Naive thymus-derived CD4-positive, alpha-beta T cell (primary cell): ENCODE results near the gene CARD10. TPM values are rescaled to one million over a fixed set of nuclear protein-coding genes. Genes with fewer than 3 reads are reported as not detected.
A peak's percentile ranks its signal among the peaks of the same experiment; 100 is the strongest.

Experiments
- ATAC-seq: fragments of 150-1000 bp; cut with Tn5 transposase; 2 replicates; pipeline ENCODE4 v1.10.0; 2021; ENCODE audit warnings: mild to moderate bottlenecking, moderate library complexity
- CTCF ChIA-PET: fragments of 350-600 bp; sonication (Branson Sonifier 250); formaldehyde crosslinking; loops from one replicate; lab custom pipeline; 2021; ENCODE audit warnings: antibody characterized with exemption; lab: Charles Lee
- POLR2A ChIA-PET: fragments of 350-600 bp; sonication (Branson Sonifier 250); formaldehyde crosslinking; loops from one replicate; lab custom pipeline; 2021; ENCODE audit warnings: antibody characterized with exemption, inconsistent platforms; lab: Charles Lee
- DNase-seq, 9 donors: peaks; one replicate each; pipeline versions ENCODE4 v3.0.0 to v3.0.0-alpha.2; 2020 to 2022; ENCODE audit warnings: mixed read lengths in 1 of 9
- H3K27ac ChIP-seq: one replicate; pipeline ENCODE4 v1.7.0; 2013; ENCODE audit warnings: mild to moderate bottlenecking, low read depth, low read length, moderate library complexity
- H3K27me3 ChIP-seq, 2 donors: one replicate each; pipeline ENCODE4 v1.7.0; 2013; ENCODE audit warnings: low read length in 2 of 2, mild to moderate bottlenecking in 2 of 2, moderate library complexity in 2 of 2; ENCODE audit not compliant: control insufficient read depth in 2 of 2, insufficient read depth in 2 of 2
- H3K36me3 ChIP-seq, 3 experiments: 1 replicate in 2 of 3; 2 replicates in 1 of 3; pipeline ENCODE4 v1.7.0; 2013; ENCODE audit warnings: low read length in 3 of 3, mild to moderate bottlenecking in 3 of 3, moderate library complexity in 1 of 3; ENCODE audit not compliant: insufficient read depth in 3 of 3, control insufficient read depth in 2 of 3
- H3K4me1 ChIP-seq, 2 donors: one replicate each; pipeline ENCODE4 v1.7.0; 2013; ENCODE audit warnings: low read length in 2 of 2, mild to moderate bottlenecking in 2 of 2, moderate library complexity in 1 of 2; ENCODE audit not compliant: control insufficient read depth in 2 of 2, insufficient read depth in 2 of 2
- H3K4me3 ChIP-seq: 2 replicates; pipeline ENCODE4 v1.7.0; 2013; ENCODE audit warnings: mild to moderate bottlenecking, low read length
- H3K9me3 ChIP-seq, 3 experiments: 1 replicate in 2 of 3; 2 replicates in 1 of 3; pipeline ENCODE4 v1.7.0; 2013; ENCODE audit warnings: low read length in 3 of 3; ENCODE audit not compliant: control insufficient read depth in 2 of 3
- H3K27ac Mint-ChIP-seq, 9 donors: one replicate each; pipeline ENCODE4 v1.8.0; 2020 to 2022; ENCODE audit warnings: mixed read lengths in 9 of 9, mild to moderate bottlenecking in 8 of 9, moderate library complexity in 5 of 9, inconsistent platforms in 2 of 9
- H3K27me3 Mint-ChIP-seq, 5 donors: one replicate each; pipeline ENCODE4 v1.8.0; 2021 to 2022; ENCODE audit warnings: mixed read lengths in 5 of 5, mild to moderate bottlenecking in 1 of 5
- H3K36me3 Mint-ChIP-seq, 5 donors: one replicate each; pipeline ENCODE4 v1.8.0; 2020 to 2022; ENCODE audit warnings: mixed read lengths in 5 of 5, mild to moderate bottlenecking in 3 of 5, inconsistent platforms in 1 of 5
- H3K4me1 Mint-ChIP-seq, 7 donors: one replicate each; pipeline ENCODE4 v1.8.0; 2020 to 2022; ENCODE audit warnings: mixed read lengths in 7 of 7, mild to moderate bottlenecking in 3 of 7, inconsistent platforms in 1 of 7
- H3K4me3 Mint-ChIP-seq, 10 donors: one replicate each; pipeline ENCODE4 v1.8.0; 2020 to 2022; ENCODE audit warnings: mild to moderate bottlenecking in 10 of 10, mixed read lengths in 10 of 10, moderate library complexity in 6 of 10, inconsistent platforms in 2 of 10
- H3K9me3 Mint-ChIP-seq, 11 donors: one replicate each; pipeline ENCODE4 v1.8.0; 2020 to 2022; ENCODE audit warnings: mixed read lengths in 11 of 11, mild to moderate bottlenecking in 4 of 11, inconsistent platforms in 1 of 11, moderate library complexity in 1 of 11
- intact Hi-C, 2 donors: fragments of 100-400 bp; cut with micrococcal nuclease; formaldehyde crosslinking; loops; one replicate each; pipeline ENCODE4 v1.15.1; 2023
- polyA plus RNA-seq, 2 donors: library from polyadenylated mRNA; unstranded; fragments of 300-500 nt; fragmentation: Illumina TruSeq; gene quantifications; one replicate each; pipeline ENCODE4 v1.2.3, GENCODE V29; 2021
- total RNA-seq, 6 experiments: library from RNA in 5 of 6; stranded (reverse) in 5 of 6; gene quantifications; 1 replicate in 5 of 6; 2 replicates in 1 of 6; pipeline ENCODE4 v1.2.3 and lab custom pipeline; 2021 to 2026

The CARD10 gene
- total and polyA plus RNA-seq, 7 experiments from 2014 or later: 0.13 to 1.0 (median 0.69) TPM; not detected in 2

GRCh38 chr22:37487571-37487970, 31.6 kb downstream of the CARD10 start:
- no peak for ATAC-seq
- peak overlapping the region; percentile 91 to 99 (median 96) for H3K4me3 Mint-ChIP-seq
- peaks cover 0 to 9% (median 0%) of the 10 kb centered on the region in 11 donors for H3K9me3 Mint-ChIP-seq
- H3K27ac Mint-ChIP-seq: peak overlapping the region; percentile 80 to 98 (median 95)
- ChIA-PET CTCF (interaction anchor here (1.2 to 2.3 kb wide), 4 partner anchors 11 to 58 kb away, joined by 3 to 11 read pairs (median 8); no protein-coding TSS in a partner anchor), POLR2A (interaction anchor here (1.6 to 4.0 kb wide), 3 partner anchors 10 to 244 kb away, joined by 5 to 47 read pairs (median 37); partner anchors contain the start of genes GGA1 and RAC2)
- H3K4me1 Mint-ChIP-seq: peaks cover 47 to 73% (median 63%) of the 10 kb centered on the region in 7 donors
- intact Hi-C loops: loop anchor here (5.0 to 10.0 kb wide), 4 partner anchors 77 to 963 kb away; partner anchors contain the start of genes CDC42EP1 (in 1 of the 2) and EIF3D (in 1 of the 2)
- Histone ChIP-seq H3K4me3 (no peak overlapping the region), H3K4me1 (peaks cover 25 to 48% of the 10 kb centered on the region in 2 donors), H3K27me3 (no peaks in the 10 kb centered on the region), H3K36me3 (peaks cover 0 to 20% (median 2%) of the 10 kb centered on the region in 3 experiments), H3K27ac (peak overlapping the region; percentile 86), H3K9me3 (no peaks in the 10 kb centered on the region)
- no peaks in the 10 kb centered on the region for H3K27me3 Mint-ChIP-seq
- peaks cover 0 to 16% (median 4%) of the 10 kb centered on the region in 5 donors for H3K36me3 Mint-ChIP-seq
- no peak for DNase-seq

- Histone ChIP-seq H3K9me3 (no peaks in the 10 kb centered on the region), H3K27me3 (no peaks in the 10 kb centered on the region), H3K36me3 (peaks cover 0 to 24% (median 6%) of the 10 kb centered on the region in 3 experiments), H3K4me3 (peak overlapping the region; percentile 84), H3K27ac (peak overlapping the region; percentile 86), H3K4me1 (peaks cover 25 to 50% of the 10 kb centered on the region in 2 donors)
- ChIA-PET POLR2A (interaction anchor here (0.6 to 4.0 kb wide), 10 partner anchors 9 to 256 kb away, joined by 3 to 47 read pairs (median 4); partner anchors contain the start of genes CYTH4, GGA1 and RAC2), CTCF (interaction anchor here (1.1 to 2.3 kb wide), 7 partner anchors 11 to 121 kb away, joined by 3 to 11 read pairs (median 9); partner anchors contain the start of gene GGA1)
- Mint-ChIP-seq H3K36me3 (peaks cover 0 to 20% (median 4%) of the 10 kb centered on the region in 5 donors), H3K9me3 (peaks cover 0 to 9% (median 0%) of the 10 kb centered on the region in 11 donors), H3K27me3 (no peaks in the 10 kb centered on the region), H3K4me3 (peak overlapping the region; percentile 91 to 99 (median 96)), H3K27ac (peak overlapping the region; percentile 80 to 98 (median 95)), H3K4me1 (peaks cover 51 to 78% (median 66%) of the 10 kb centered on the region in 7 donors)
- no peak for DNase-seq
- ATAC-seq: no peak
- intact Hi-C loops: loop anchor here (5.0 to 10.0 kb wide), 4 partner anchors 78 to 962 kb away; partner anchors contain the start of genes CDC42EP1 (in 1 of the 2) and EIF3D (in 1 of the 2)
Measured at GRCh38 chr22:37487129-37487528, 32.1 kb downstream of the CARD10 start.

- Histone ChIP-seq H3K4me3 (peak within 1 kb of the TSS; percentile 84), H3K9me3 (no peaks in the 10 kb centered on the region), H3K36me3 (peaks cover 0 to 32% (median 7%) of the 10 kb centered on the region in 3 experiments), H3K27ac (peak within 1 kb of the TSS; percentile 86), H3K4me1 (peaks cover 25 to 57% of the 10 kb centered on the region in 2 donors), H3K27me3 (no peaks in the 10 kb centered on the region)
- H3K36me3 Mint-ChIP-seq: peaks cover 0 to 24% (median 4%) of the 10 kb centered on the region in 5 donors
- H3K27me3 Mint-ChIP-seq: no peaks in the 10 kb centered on the region
- H3K4me1 Mint-ChIP-seq: peaks cover 53 to 79% (median 68%) of the 10 kb centered on the region in 7 donors
- DNase-seq (peak; percentile 57 to 82 (median 61)), ATAC-seq (peak; percentile 81)
- intact Hi-C loops: loop anchor here (5.0 to 10.0 kb wide), 4 partner anchors 78 to 962 kb away; partner anchors contain the start of genes CDC42EP1 (in 1 of the 2) and EIF3D (in 1 of the 2)
- H3K4me3 Mint-ChIP-seq: peak within 1 kb of the TSS; percentile 91 to 99 (median 96)
- peaks cover 0 to 9% (median 0%) of the 10 kb centered on the region in 11 donors for H3K9me3 Mint-ChIP-seq
- CTCF ChIA-PET: interaction anchor here (0.6 to 2.3 kb wide), 9 partner anchors 12 to 566 kb away, joined by 3 to 11 read pairs (median 5); partner anchors contain the start of gene GGA1
- POLR2A ChIA-PET: interaction anchor here (0.6 to 4.0 kb wide), 19 partner anchors 11 to 407 kb away, joined by 3 to 47 read pairs (median 4); partner anchors contain the start of genes CYTH4, GGA1 and RAC2
- peak within 1 kb of the TSS; percentile 94 to 99 (median 98) for H3K27ac Mint-ChIP-seq
Measured at GRCh38 chr22:37486224-37486845, 32.9 kb downstream of the CARD10 start, which contains the start of gene MFNG. Gene MFNG (minus strand): TSS chr22:37486384. CDS start chr22:37486177, 207 bp downstream.

- peak overlapping the region; percentile 84 for H3K4me3 ChIP-seq
- CTCF ChIA-PET: interaction anchor here (0.6 to 3.3 kb wide), 11 partner anchors 8 to 567 kb away, joined by 3 to 20 read pairs (median 9); partner anchors contain the start of gene GGA1
Measured at GRCh38 chr22:37485395-37486223, 33.6 kb downstream of the CARD10 start.

GRCh38 chr22:37484480-37485394, 34.5 kb downstream of the CARD10 start:
- Mint-ChIP-seq H3K36me3 (peaks cover 5 to 28% (median 9%) of the 10 kb centered on the region in 5 donors), H3K27me3 (no peaks in the 10 kb centered on the region), H3K4me1 (peaks cover 53 to 76% (median 62%) of the 10 kb centered on the region in 7 donors), H3K4me3 (peak overlapping the region; percentile 91 to 99 (median 96)), H3K9me3 (peaks cover 0 to 9% (median 0%) of the 10 kb centered on the region in 11 donors), H3K27ac (peak overlapping the region; percentile 94 to 99 (median 97))
- H3K9me3 ChIP-seq: no peaks in the 10 kb centered on the region
- peak; percentile 76 for ATAC-seq
- ChIA-PET POLR2A (interaction anchor here (0.6 to 4.0 kb wide), 22 partner anchors 9 to 1662 kb away, joined by 3 to 47 read pairs (median 4); partner anchors contain the start of genes CYTH4, GGA1 and RAC2), CTCF (interaction anchor here (1.3 to 3.3 kb wide), 5 partner anchors 9 to 247 kb away, joined by 3 to 20 read pairs (median 10); no protein-coding TSS in a partner anchor)
- H3K27ac ChIP-seq: peak overlapping the region; percentile 86
- peaks cover 25 to 59% of the 10 kb centered on the region in 2 donors for H3K4me1 ChIP-seq
- peaks cover under 1 to 48% (median 7%) of the 10 kb centered on the region in 3 experiments for H3K36me3 ChIP-seq
- peak overlapping the region; percentile 84 for H3K4me3 ChIP-seq
- no peaks in the 10 kb centered on the region for H3K27me3 ChIP-seq
- peak; percentile 46 to 89 (median 85) for DNase-seq
- intact Hi-C loops: loop anchor here (1.0 to 10.0 kb wide), 6 partner anchors 14 to 960 kb away; partner anchors contain the start of genes GGA1 (in 2 of the 2), CDC42EP1 (in 1 of the 2) and EIF3D (in 1 of the 2)

More at GRCh38 chr22:37485395-37486223, 33.6 kb downstream of the CARD10 start:
- peaks cover 5 to 28% (median 9%) of the 10 kb centered on the region in 5 donors for H3K36me3 Mint-ChIP-seq
- H3K36me3 ChIP-seq: peaks cover 0 to 40% (median 7%) of the 10 kb centered on the region in 3 experiments
- peaks cover 56 to 81% (median 70%) of the 10 kb centered on the region in 7 donors for H3K4me1 Mint-ChIP-seq
- H3K9me3 ChIP-seq: no peaks in the 10 kb centered on the region
- H3K4me1 ChIP-seq: peaks cover 25 to 59% of the 10 kb centered on the region in 2 donors
- intact Hi-C loops: loop anchor here (5.0 to 10.0 kb wide), 4 partner anchors 79 to 961 kb away; partner anchors contain the start of genes CDC42EP1 (in 1 of the 2) and EIF3D (in 1 of the 2)
- H3K4me3 Mint-ChIP-seq: peak overlapping the region; percentile 91 to 99 (median 96)
- no peaks in the 10 kb centered on the region for H3K27me3 Mint-ChIP-seq
- POLR2A ChIA-PET: interaction anchor here (0.6 to 4.0 kb wide), 20 partner anchors 12 to 406 kb away, joined by 3 to 47 read pairs (median 4); partner anchors contain the start of genes CYTH4, GGA1 and RAC2
- peaks cover 0 to 9% (median 0%) of the 10 kb centered on the region in 11 donors for H3K9me3 Mint-ChIP-seq
- DNase-seq: peak in 5 of 9 donors; percentile 14 to 32 (median 28)
- peak overlapping the region; percentile 86 for H3K27ac ChIP-seq
- H3K27ac Mint-ChIP-seq: peak overlapping the region; percentile 94 to 99 (median 97)
- ATAC-seq: no peak
- H3K27me3 ChIP-seq: no peaks in the 10 kb centered on the region
